Endothelial cell of umbilical vein (primary cell): Measurements from ENCODE around the gene KAT2B. TPM values are rescaled to one million over a fixed set of nuclear protein-coding genes. Genes with fewer than 3 reads are reported as not detected.

Experiments used
- BruUV-seq: library from RNA; stranded (reverse); fragments of 400-500 nt; replicated peaks from 2 replicates; lab custom pipeline; 2021; lab: Mats Ljungman, UMichigan
- CTCF ChIA-PET: fragments of 300-600, 350-600 bp; sonication (Branson Sonifier 250); formaldehyde crosslinking; loops from one replicate; lab custom pipeline; 2021; ENCODE audit warnings: antibody characterized with exemption, inconsistent platforms; lab: Charles Lee
- POLR2A ChIA-PET: fragments of 300-600, 350-600 bp; sonication (Branson Sonifier 250); formaldehyde crosslinking; loops from one replicate; lab custom pipeline; 2021; ENCODE audit warnings: antibody characterized with exemption, inconsistent platforms; lab: Charles Lee
- DNase-seq: peaks from one replicate; pipeline ENCODE4 v3.0.0-alpha.2; 2011; ENCODE audit warnings: low read depth, low spot score
- FAIRE-seq: peaks from 2 replicates; lab custom pipeline; 2011; peaks lifted over from hg19 to GRCh38; lab: Jason Lieb, UNC
- H2AFZ ChIP-seq: 2 replicates; pipeline ENCODE4 v1.6.0; 2012; ENCODE audit warnings: low read depth, low read length, control low read depth, inconsistent platforms
- H3K27ac ChIP-seq: 2 replicates; pipeline ENCODE4 v1.5.1; 2011; ENCODE audit warnings: low read depth, mild to moderate bottlenecking, control low read depth, low read length, moderate library complexity; ENCODE audit not compliant: insufficient read depth
- H3K27me3 ChIP-seq, 2 experiments: 2 replicates each; pipeline versions ENCODE4 v1.6.0 to v1.6.1; 2011; ENCODE audit warnings: low read length in 2 of 2, mixed read lengths in 1 of 2; ENCODE audit not compliant: control insufficient read depth in 2 of 2, insufficient read depth in 2 of 2
- H3K36me3 ChIP-seq, 2 experiments: 2 replicates in 1 of 2; 3 replicates in 1 of 2; pipeline ENCODE4 v1.5.1; 2011; ENCODE audit warnings: low read length in 2 of 2, mild to moderate bottlenecking in 1 of 2, moderate library complexity in 1 of 2; ENCODE audit not compliant: control insufficient read depth in 2 of 2, insufficient read depth in 2 of 2; ENCODE audit errors: extremely low read depth in 1 of 2
- H3K4me1 ChIP-seq: 3 replicates; pipeline ENCODE4 v1.5.1; 2011; ENCODE audit warnings: mild to moderate bottlenecking, low read length; ENCODE audit not compliant: control insufficient read depth, insufficient read depth; ENCODE audit errors: extremely low read depth
- H3K4me2 ChIP-seq: 2 replicates; pipeline ENCODE4 v1.6.1; 2011; ENCODE audit warnings: low read length, control low read depth, mixed read lengths; ENCODE audit not compliant: insufficient read depth
- H3K4me3 ChIP-seq, 3 experiments: fragments of 200-600 bp in 1 of 3; sonication (generic), shearing (Covaris generic) in 1 of 3; replicated peaks in 1 of 3; 2 replicates each; pipeline ENCODE4 v1.5.1; 2011 to 2016; ENCODE audit warnings: control low read depth in 3 of 3, low read length in 3 of 3, mild to moderate bottlenecking in 2 of 3, inconsistent platforms in 1 of 3, low read depth in 1 of 3, moderate library complexity in 1 of 3; ENCODE audit not compliant: insufficient read depth in 1 of 3
- H3K79me2 ChIP-seq: 2 replicates; pipeline ENCODE4 v1.6.0; 2012; ENCODE audit warnings: low read length, inconsistent platforms; ENCODE audit not compliant: control insufficient read depth, insufficient read depth
- H3K9ac ChIP-seq: replicated peaks from 2 replicates; pipeline ENCODE3; 2011; ENCODE audit warnings: low read length, control low read depth; ENCODE audit not compliant: insufficient read depth; ENCODE audit errors: extremely low read depth
- H3K9me1 ChIP-seq: replicated peaks from 3 replicates; pipeline ENCODE4 v1.6.0; 2011; ENCODE audit warnings: mild to moderate bottlenecking, low read length; ENCODE audit not compliant: control insufficient read depth, insufficient read depth; ENCODE audit errors: extremely low read depth
- H3K9me3 ChIP-seq: replicated peaks from 2 replicates; pipeline ENCODE4 v1.5.1; 2012; ENCODE audit warnings: low read length, inconsistent platforms; ENCODE audit not compliant: control insufficient read depth, insufficient read depth
- H4K20me1 ChIP-seq: replicated peaks from 2 replicates; pipeline ENCODE3; 2011; ENCODE audit warnings: mild to moderate bottlenecking, low read length; ENCODE audit not compliant: control insufficient read depth, insufficient read depth; ENCODE audit errors: extremely low read depth
- CTCF ChIP-seq, 2 donors: IDR thresholded peaks; 1 replicate in 1 of 2; 2 replicates in 1 of 2; pipeline ENCODE4 v1.5.1; 2011; ENCODE audit warnings: low read length in 2 of 2, mild to moderate bottlenecking in 2 of 2, moderate library complexity in 2 of 2, control low read depth in 1 of 2, inconsistent platforms in 1 of 2, low read depth in 1 of 2; ENCODE audit not compliant: insufficient read depth in 1 of 2; ENCODE audit errors: extremely low read depth in 1 of 2
- EZH2 ChIP-seq: IDR thresholded peaks from 2 replicates; pipeline ENCODE4 v1.6.1; 2012; ENCODE audit warnings: borderline replicate concordance, low read depth, mild to moderate bottlenecking, moderate library complexity, low read length, inconsistent platforms; ENCODE audit not compliant: severe bottlenecking
- FOS ChIP-seq: IDR thresholded peaks from 2 replicates; pipeline ENCODE4 v1.6.1; 2011; ENCODE audit warnings: mild to moderate bottlenecking, low read length, moderate library complexity, borderline replicate concordance; ENCODE audit not compliant: insufficient read depth
- GATA2 ChIP-seq: IDR thresholded peaks from 2 replicates; pipeline ENCODE4 v1.7.0; 2011; ENCODE audit warnings: low read depth, mild to moderate bottlenecking, moderate library complexity, mixed read lengths, low read length; ENCODE audit not compliant: insufficient read length, insufficient read depth
- JUN ChIP-seq: IDR thresholded peaks from 2 replicates; pipeline ENCODE4 v1.6.1; 2011; ENCODE audit warnings: borderline replicate concordance, low read depth; ENCODE audit not compliant: insufficient read length, insufficient read depth
- MAX ChIP-seq: IDR thresholded peaks from 2 replicates; pipeline ENCODE4 v1.6.1; 2011; ENCODE audit not compliant: insufficient read depth, insufficient read length
- MYC ChIP-seq: IDR thresholded peaks from one replicate; pipeline ENCODE4 v1.6.1; 2011; ENCODE audit warnings: mild to moderate bottlenecking, low read depth, low read length
- POLR2A ChIP-seq: IDR thresholded peaks from 2 replicates; pipeline ENCODE4 v1.6.1; 2012; ENCODE audit warnings: low read depth, mild to moderate bottlenecking, control low read depth, low read length
- POLR2AphosphoS5 ChIP-seq: IDR thresholded peaks from 2 replicates; pipeline ENCODE4 v1.6.1; 2012; ENCODE audit warnings: low read depth, mild to moderate bottlenecking, control low read depth, low read length, moderate library complexity; ENCODE audit not compliant: insufficient read depth
- dilution Hi-C: fragments of 300-500 bp; cut with MboI; formaldehyde crosslinking; loops from one replicate; pipeline ENCODE4 v1.15.0; 2019; ENCODE audit warnings: low sequenced_read_pairs; ENCODE audit not compliant: extremely low pct_ligation_motif_present
- intact Hi-C: fragments of 100-400 bp; cut with micrococcal nuclease; formaldehyde crosslinking; loops from one replicate; pipeline ENCODE4 v1.10.0; 2022
- polyA plus RNA-seq, 4 experiments: library from polyadenylated mRNA; depleted of rRNA in 3 of 4; stranded (reverse) in 3 of 4; unstranded in 1 of 4; fragments of >200 nt; gene quantifications; 2 replicates each; pipeline versions ENCODE4 v1.2.1 to v1.2.3, GENCODE V29; 2011 to 2012; ENCODE audit warnings: missing spikeins in 1 of 4
- total RNA-seq: library from RNA; stranded (reverse); gene quantifications from 2 replicates; pipeline ENCODE4 v1.2.3, GENCODE V29; 2021

KAT2B gene
- total and polyA plus RNA-seq, 2 donors (not counting 3 experiments of a cell fraction or from before 2014, with no cell fraction given): 2.6 to 11.0 TPM

GRCh38 chr3:20057612-20058180 lies 17.4 kb downstream of the KAT2B start:
- TF ChIP-seq JUN (no peak), CTCF (IDR thresholded peaks at IDR 0.05; ENCODE audit: extremely low read depth in 1 of 2, insufficient read depth in 1 of 2, low read depth in 1 of 2, low read length in 2 of 2) (no peak), POLR2AphosphoS5 (no peak), MYC (no peak), POLR2A (no peak), FOS (no peak), EZH2 (no peak), GATA2 (no peak), MAX (no peak)
- H4K20me1 ChIP-seq: no peaks in the 10 kb centered on the region
- H3K9me1 ChIP-seq: no peaks in the 10 kb centered on the region
- ChIA-PET POLR2A (interaction anchor here (1.2 kb wide), 1 partner anchor 16 kb away, joined by 4 read pairs; no protein-coding TSS in a partner anchor), CTCF (interaction anchor here (1.0 kb wide), 1 partner anchor 34 kb away, joined by 5 read pairs; no protein-coding TSS in a partner anchor)
- H3K4me2 ChIP-seq: no peak overlapping the region
- peak overlapping the region; percentile 19 for H3K27ac ChIP-seq
- H3K4me1 ChIP-seq: peaks cover 33% of the 10 kb centered on the region
- intact Hi-C loops (no loop called here), dilution Hi-C loops (no loop called here)
- no peak overlapping the region for H2AFZ ChIP-seq
- no peak for FAIRE-seq
- no peaks in the 10 kb centered on the region for H3K79me2 ChIP-seq
- H3K9ac ChIP-seq: no peak overlapping the region
- no peaks in the 10 kb centered on the region for H3K9me3 ChIP-seq
- no peak for DNase-seq
- H3K4me3 ChIP-seq: no peak overlapping the region
- no peaks in the 10 kb centered on the region for H3K36me3 ChIP-seq
- no peaks in the 10 kb centered on the region for H3K27me3 ChIP-seq
- BruUV-seq: no TSS peak
